ENCODE results near the gene HPX. TPM values are rescaled to one million over a fixed set of nuclear protein-coding genes. Genes with fewer than 3 reads are reported as not detected.

The HPX gene
- polyA plus RNA-seq, 6 donors from 2014 or later: 0.19 to 0.95 TPM; not detected in 4

- no peak for ATAC-seq (ENCODE audit: low read depth in 2 of 2)
- no peak for DNase-seq
- Mint-ChIP-seq H3K27me3 (no peaks in the 10 kb centered on the region), H3K4me1 (no peaks in the 10 kb centered on the region), H3K27ac (peak overlapping the region in 2 of 6 donors; percentile 28 to 73), H3K4me3 (no peak overlapping the region), H3K36me3 (peaks cover 4 to 6% of the 10 kb centered on the region in 2 donors), H3K9me3 (no peaks in the 10 kb centered on the region)
Observed at GRCh38 chr11:6455070-6455469, 14.3 kb upstream of the HPX start.

- H3K9me3 Mint-ChIP-seq: no peaks in the 10 kb centered on the region
- no peak for ATAC-seq (ENCODE audit: low read depth in 2 of 2)
- H3K27ac Mint-ChIP-seq: no peak overlapping the region
- H3K27me3 Mint-ChIP-seq: no peaks in the 10 kb centered on the region
- peaks cover 4 to 6% of the 10 kb centered on the region in 2 donors for H3K36me3 Mint-ChIP-seq
- H3K4me1 Mint-ChIP-seq: no peaks in the 10 kb centered on the region
- no peak for DNase-seq
- no peak overlapping the region for H3K4me3 Mint-ChIP-seq
Observed at GRCh38 chr11:6453152-6453551, 12.4 kb upstream of the HPX start.

GRCh38 chr11:6452219-6452618 is 11.4 kb upstream of the HPX start:
- peaks cover 4 to 6% of the 10 kb centered on the region in 2 donors for H3K36me3 Mint-ChIP-seq
- no peak overlapping the region for H3K4me3 Mint-ChIP-seq
- no peaks in the 10 kb centered on the region for H3K9me3 Mint-ChIP-seq
- DNase-seq (no peak), ATAC-seq (ENCODE audit: low read depth in 2 of 2) (no peak)
- no peaks in the 10 kb centered on the region for H3K4me1 Mint-ChIP-seq
- no peaks in the 10 kb centered on the region for H3K27me3 Mint-ChIP-seq
- peak overlapping the region in 2 of 6 donors; percentile 8 to 41 for H3K27ac Mint-ChIP-seq

GRCh38 chr11:6448574-6448973 is 7.8 kb upstream of the HPX start:
- ATAC-seq (ENCODE audit: low read depth in 2 of 2) (no peak), DNase-seq (no peak)
- Mint-ChIP-seq H3K9me3 (no peaks in the 10 kb centered on the region), H3K27ac (peak overlapping the region in 1 of 6 donors; percentile 64), H3K4me1 (no peaks in the 10 kb centered on the region), H3K36me3 (no peaks in the 10 kb centered on the region), H3K4me3 (no peak overlapping the region), H3K27me3 (no peaks in the 10 kb centered on the region)

GRCh38 chr11:6443269-6444003 is 2.6 kb upstream of the HPX start:
- Mint-ChIP-seq H3K36me3 (no peaks in the 10 kb centered on the region), H3K4me1 (no peaks in the 10 kb centered on the region), H3K4me3 (no peak overlapping the region), H3K9me3 (no peaks in the 10 kb centered on the region), H3K27me3 (no peaks in the 10 kb centered on the region), H3K27ac (no peak overlapping the region)
- peak; percentile 58 to 76 for ATAC-seq (ENCODE audit: low read depth in 2 of 2)
- peak; percentile 49 for DNase-seq

- ATAC-seq (ENCODE audit: low read depth in 2 of 2) (no peak), DNase-seq (no peak)
- Mint-ChIP-seq H3K9me3 (no peaks in the 10 kb centered on the region), H3K4me3 (no peak overlapping the region), H3K27ac (no peak overlapping the region), H3K4me1 (no peaks in the 10 kb centered on the region), H3K36me3 (no peaks in the 10 kb centered on the region), H3K27me3 (no peaks in the 10 kb centered on the region)
Observed at GRCh38 chr11:6442441-6442840, 1.7 kb upstream of the HPX start.

GRCh38 chr11:6438979-6439571 is 1.7 kb downstream of the HPX start:
- Mint-ChIP-seq H3K27ac (no peak overlapping the region), H3K4me1 (peaks cover 6 to 7% (median 6%) of the 10 kb centered on the region in 3 donors), H3K9me3 (no peaks in the 10 kb centered on the region), H3K4me3 (no peak overlapping the region), H3K27me3 (no peaks in the 10 kb centered on the region), H3K36me3 (no peaks in the 10 kb centered on the region)
- no peak for ATAC-seq (ENCODE audit: low read depth in 2 of 2)
- DNase-seq: no peak

- peak; percentile 70 to 82 for ATAC-seq (ENCODE audit: low read depth in 2 of 2)
- H3K9me3 Mint-ChIP-seq: no peaks in the 10 kb centered on the region
- no peak overlapping the region for H3K27ac Mint-ChIP-seq
- peaks cover 12 to 13% (median 12%) of the 10 kb centered on the region in 3 donors for H3K4me1 Mint-ChIP-seq
- H3K4me3 Mint-ChIP-seq: no peak overlapping the region
- H3K36me3 Mint-ChIP-seq: no peaks in the 10 kb centered on the region
- no peak for DNase-seq
- H3K27me3 Mint-ChIP-seq: no peaks in the 10 kb centered on the region
Observed at GRCh38 chr11:6437993-6438392, 2.8 kb downstream of the HPX start.

GRCh38 chr11:6437423-6437822 is 3.4 kb downstream of the HPX start:
- Mint-ChIP-seq H3K9me3 (no peaks in the 10 kb centered on the region), H3K4me1 (peaks cover 12 to 13% (median 12%) of the 10 kb centered on the region in 3 donors), H3K27ac (no peak overlapping the region), H3K36me3 (no peaks in the 10 kb centered on the region), H3K27me3 (no peaks in the 10 kb centered on the region), H3K4me3 (no peak overlapping the region)
- DNase-seq: no peak
- no peak for ATAC-seq (ENCODE audit: low read depth in 2 of 2)

- Mint-ChIP-seq H3K27ac (peak overlapping the region in 2 of 6 donors; percentile 3 to 49), H3K9me3 (peaks cover 0 to 2% (median 0%) of the 10 kb centered on the region in 7 donors), H3K27me3 (no peaks in the 10 kb centered on the region), H3K4me3 (no peak overlapping the region), H3K4me1 (peaks cover 12 to 13% (median 12%) of the 10 kb centered on the region in 3 donors), H3K36me3 (no peaks in the 10 kb centered on the region)
- ATAC-seq (ENCODE audit: low read depth in 2 of 2) (no peak), DNase-seq (no peak)
Observed at GRCh38 chr11:6433998-6434660, 6.7 kb downstream of the HPX start.

- Mint-ChIP-seq H3K27ac (peak overlapping the region in 1 of 6 donors; percentile 55), H3K4me1 (peaks cover 12 to 13% (median 12%) of the 10 kb centered on the region in 3 donors), H3K4me3 (no peak overlapping the region), H3K27me3 (peaks cover 0 to 5% (median 0%) of the 10 kb centered on the region in 3 donors), H3K9me3 (peaks cover 0 to 2% (median 0%) of the 10 kb centered on the region in 7 donors), H3K36me3 (no peaks in the 10 kb centered on the region)
- DNase-seq (no peak), ATAC-seq (ENCODE audit: low read depth in 2 of 2) (no peak)
Observed at GRCh38 chr11:6431861-6432260, 8.9 kb downstream of the HPX start.

GRCh38 chr11:6427516-6427915 is 13.3 kb downstream of the HPX start:
- Mint-ChIP-seq H3K9me3 (peaks cover 0 to 2% (median 0%) of the 10 kb centered on the region in 7 donors), H3K27me3 (peaks cover 24 to 37% (median 29%) of the 10 kb centered on the region in 3 donors), H3K27ac (peak overlapping the region in 1 of 6 donors; percentile 22), H3K4me1 (no peaks in the 10 kb centered on the region), H3K4me3 (no peak overlapping the region), H3K36me3 (peaks cover 5 to 8% of the 10 kb centered on the region in 2 donors)
- DNase-seq: no peak
- no peak for ATAC-seq (ENCODE audit: low read depth in 2 of 2)

GRCh38 chr11:6420677-6421076 is 20.1 kb downstream of the HPX start:
- Mint-ChIP-seq H3K36me3 (peaks cover 5 to 8% of the 10 kb centered on the region in 2 donors), H3K27ac (peak overlapping the region in 2 of 6 donors; percentile 10 to 58), H3K27me3 (peaks cover 26 to 45% (median 45%) of the 10 kb centered on the region in 3 donors), H3K9me3 (peaks cover 0 to 1% (median 0%) of the 10 kb centered on the region in 7 donors), H3K4me1 (peaks cover 0 to 10% (median 6%) of the 10 kb centered on the region in 3 donors), H3K4me3 (peak overlapping the region in 3 of 8 donors; percentile 4 to 92 (median 85))
- DNase-seq (no peak), ATAC-seq (ENCODE audit: low read depth in 2 of 2) (no peak)

Measured in naive B cell (primary cell).